ENCODE measurements around the gene WDR6.
"Not testable (repeated sequence)": the region's sequence is repeated elsewhere in the genome, so short reads cannot be mapped to it uniquely, and the experiment has no call there.

The WDR6 gene

GRCh38 chr3:48993834-48994233 is 13.4 kb upstream of the WDR6 start:
- no peak for FAIRE-seq

- FAIRE-seq, result no peak
Measured at GRCh38 chr3:48996640-48997039, 10.6 kb upstream of the WDR6 start.

GRCh38 chr3:48997102-48997635 is 10.0 kb upstream of the WDR6 start:
- FAIRE-seq, result no peak

- FAIRE-seq, result no peak
Measured at GRCh38 chr3:48997714-48998637, 9.2 kb upstream of the WDR6 start.

- no peak for FAIRE-seq
Measured at GRCh38 chr3:48999085-48999858, 7.9 kb upstream of the WDR6 start.

GRCh38 chr3:49001155-49001554 is 6.0 kb upstream of the WDR6 start:
- FAIRE-seq, result no peak

GRCh38 chr3:49004352-49005302 is 2.6 kb upstream of the WDR6 start:
- FAIRE-seq, result no peak

- no peak for FAIRE-seq
Measured at GRCh38 chr3:49005303-49005680, 1.9 kb upstream of the WDR6 start.

- no peak for FAIRE-seq
Measured at GRCh38 chr3:49005998-49006397, 1.2 kb upstream of the WDR6 start.

GRCh38 chr3:49006408-49007067 is 653 bp upstream of the WDR6 start:
- no peak for FAIRE-seq

- no peak for FAIRE-seq
Measured at GRCh38 chr3:49007771-49008528, 759 bp downstream of the WDR6 start.

- not testable (repeated sequence) for FAIRE-seq
Measured at GRCh38 chr3:49008627-49009026, 1.4 kb downstream of the WDR6 start.

- no peak for FAIRE-seq
Measured at GRCh38 chr3:49009396-49009795, 2.2 kb downstream of the WDR6 start.

- FAIRE-seq, result no peak
Measured at GRCh38 chr3:49012441-49013017, 5.3 kb downstream of the WDR6 start.

- FAIRE-seq, result no peak
Measured at GRCh38 chr3:49013113-49013737, 6.0 kb downstream of the WDR6 start.

GRCh38 chr3:49013738-49014660 is 6.8 kb downstream of the WDR6 start:
- no peak for FAIRE-seq

GRCh38 chr3:49015072-49015471 is 7.9 kb downstream of the WDR6 start:
- no peak for FAIRE-seq

- no peak for FAIRE-seq
Measured at GRCh38 chr3:49015765-49016164, 8.6 kb downstream of the WDR6 start.

All from islet of Langerhans (tissue), 1 donor.